Measurements from ENCODE around the gene COL4A3. TPM values are rescaled to one million over a fixed set of nuclear protein-coding genes. Genes with fewer than 3 reads are reported as not detected.

COL4A3 gene
- 0.33 to 1.1 TPM (median 0.67 TPM) in 5 replicates for total RNA-seq (2022; extraction: Qiagen RNA extraction; ENCODE audit: low read depth)

GRCh38 chr2:227163998-227164762 is at the start of gene COL4A3, which contains the start of gene COL4A4:
Gene COL4A3, plus strand, starts transcription at chr2:227164624. Its CDS starts 103 bp downstream, at chr2:227164727.
Gene COL4A4, minus strand, starts transcription at chr2:227164205. Its CDS starts 16,722 bp downstream, at chr2:227147483.

GRCh38 chr2:227324995-227325838 is 160.8 kb downstream of the COL4A3 start, which contains the start of gene MFF:
Gene MFF, plus strand, starts transcription at chr2:227325251. Its CDS starts 5,415 bp downstream, at chr2:227330666.

Other genes with a start within 250 kb of the COL4A3 start
- gene COL4A4, start 419 bp upstream of the COL4A3 start, total RNA-seq (2022; extraction: Qiagen RNA extraction; ENCODE audit: low read depth) = 1.0 to 2.3 TPM (median 1.3 TPM) in 5 replicates
- gene MFF, start 160.6 kb downstream of the COL4A3 start, total RNA-seq (2022; extraction: Qiagen RNA extraction; ENCODE audit: low read depth) = 105 to 128 TPM (median 116 TPM) in 5 replicates
- gene TM4SF20, start 214.7 kb downstream of the COL4A3 start, total RNA-seq (2022; extraction: Qiagen RNA extraction; ENCODE audit: low read depth) = 6.4 to 10.7 TPM (median 9.8 TPM) in 5 replicates
- not detected in 5 replicates for gene SCYGR1, start 223.3 kb downstream of the COL4A3 start, total RNA-seq (2022; extraction: Qiagen RNA extraction; ENCODE audit: low read depth)